K562 (cell line): ENCODE results near the gene ZEB2. TPM values are rescaled to one million over a fixed set of nuclear protein-coding genes. Genes with fewer than 3 reads are reported as not detected.
A peak's percentile ranks its signal among the peaks of the same experiment; 100 is the strongest.

Source experiments
- ADNP ChIP-seq: fragments of 200-800 bp; sonication (Bioruptor generic); IDR thresholded peaks from 2 replicates; pipeline ENCODE4 v1.6.1; 2016; ENCODE audit warnings: missing genetic modification characterization, missing compliant biosample characterization
- ARID3A ChIP-seq: IDR thresholded peaks from 2 replicates; pipeline ENCODE4 v1.6.1; 2012; ENCODE audit warnings: low read depth, low read length, improper control_type of control experiment, borderline replicate concordance
- ATF1 ChIP-seq, 2 experiments: fragments of 450-650 bp in 1 of 2; IDR thresholded peaks; 2 replicates each; pipeline ENCODE4 v1.6.1; 2016; ENCODE audit warnings: missing compliant biosample characterization in 1 of 2, missing genetic modification characterization in 1 of 2
- ATF3 ChIP-seq, 2 experiments: fragments of 450-650 bp in 1 of 2; sonication (generic) in 1 of 2; formaldehyde crosslinking in 1 of 2; IDR thresholded peaks in 1 of 2; conservative IDR thresholded peaks in 1 of 2; 2 replicates each; pipeline versions ENCODE4 v1.6.1 to v1.8.1; 2016 to 2023; ENCODE audit warnings: mild to moderate bottlenecking in 2 of 2, moderate library complexity in 2 of 2, inconsistent platforms in 1 of 2, missing genetic modification reagents in 1 of 2
- ATF7 ChIP-seq: fragments of 450-650 bp; IDR thresholded peaks from 2 replicates; pipeline ENCODE4 v1.7.1; 2014; ENCODE audit warnings: mild to moderate bottlenecking, moderate library complexity
- CCNT2 ChIP-seq: IDR thresholded peaks from 2 replicates; pipeline ENCODE4 v1.6.1; 2011; ENCODE audit warnings: borderline replicate concordance, low read depth, mild to moderate bottlenecking, moderate library complexity, mixed read lengths, low read length; ENCODE audit not compliant: insufficient read length; ENCODE audit errors: extremely low read depth
- HDAC2 ChIP-seq: fragments of 450-650 bp; IDR thresholded peaks from 2 replicates; pipeline ENCODE4 v1.6.1; 2016; ENCODE audit warnings: mild to moderate bottlenecking
- HIVEP1 ChIP-seq: fragments of 250-450 bp; sonication (Bioruptor Pico); IDR thresholded peaks from 2 replicates; pipeline ENCODE4 v1.4.0; 2020; ENCODE audit warnings: mild to moderate bottlenecking
- L3MBTL2 ChIP-seq: fragments of 450-650 bp; IDR thresholded peaks from 2 replicates; pipeline ENCODE4 v1.6.1; 2016; ENCODE audit warnings: mild to moderate bottlenecking, moderate library complexity
- MAFF ChIP-seq: IDR thresholded peaks from 2 replicates; pipeline ENCODE4 v1.6.1; 2012; ENCODE audit warnings: low read length, improper control_type of control experiment
- MAFG ChIP-seq: fragments of 450-650 bp; conservative IDR thresholded peaks from 2 replicates; pipeline ENCODE4 v1.6.1; 2016; ENCODE audit warnings: missing genetic modification characterization, missing compliant biosample characterization
- NFE2 ChIP-seq: IDR thresholded peaks from 2 replicates; pipeline ENCODE4 v1.6.1; 2014; ENCODE audit warnings: antibody characterized with exemption, low read depth
- NFE2L1 ChIP-seq: fragments of 450-650 bp; IDR thresholded peaks from 2 replicates; pipeline ENCODE4 v1.6.1; 2016; ENCODE audit warnings: missing genetic modification characterization, low read depth, mild to moderate bottlenecking, missing compliant biosample characterization, moderate library complexity, borderline replicate concordance
- PRDM10 ChIP-seq: fragments of 450-650 bp; IDR thresholded peaks from 2 replicates; pipeline ENCODE4 v1.6.1; 2018; ENCODE audit not compliant: partially characterized antibody
- ZEB2 ChIP-seq: fragments of 450-650 bp; IDR thresholded peaks from 2 replicates; pipeline ENCODE4 v1.6.1; 2016
- ZNF232 ChIP-seq: sonication (generic); formaldehyde crosslinking; IDR thresholded peaks from 2 replicates; pipeline ENCODE4 v1.8.0; 2022; ENCODE audit warnings: mild to moderate bottlenecking, missing genetic modification reagents
- ZNF282 ChIP-seq: sonication (generic); formaldehyde crosslinking; IDR thresholded peaks from 2 replicates; pipeline ENCODE4 v1.8.1; 2023; ENCODE audit warnings: missing genetic modification reagents
- polyA plus RNA-seq, 8 experiments: library from polyadenylated mRNA; depleted of rRNA in 4 of 8; stranded (reverse) in 5 of 8; unstranded in 3 of 8; fragments of >200 nt; fragmentation: Nextera tagmentation in 2 of 8; fragmentation: Illumina TruSeq in 1 of 8; extraction: Ambion mirVana in 2 of 8; extraction: Trizol in 1 of 8; gene quantifications; 2 replicates each; pipeline versions ENCODE4 v1.2.1 to v1.2.3, GENCODE V29; 2011 to 2014; ENCODE audit warnings: inconsistent platforms in 1 of 8, missing spikeins in 1 of 8
- total RNA-seq, 7 experiments: library from RNA; depleted of rRNA in 6 of 7; stranded (reverse); fragments of >200 nt in 6 of 7; fragmentation: Illumina TruSeq in 2 of 7; extraction: Trizol in 2 of 7; gene quantifications; 2 replicates each; pipeline versions ENCODE4 v1.2.1 to v1.2.3, GENCODE V29; 2011 to 2021; ENCODE audit warnings: low replicate concordance in 1 of 7

The ZEB2 gene
- total and polyA plus RNA-seq, 9 of the 15 experiments (the other 6 are each of a cell fraction or from before 2014, with no cell fraction given): 15.1 to 113 (median 72.3) TPM

- TF ChIP-seq HIVEP1 (CRISPR knock-in tag) (no peak), ZNF232 (CRISPR knock-in tag) (no peak), NFE2 (peak; percentile 80), ADNP (tag) (no peak), ATF7 (peak; percentile 36; the same call in 1 of the 2 replicates), MAFF (peak; percentile 55; the same call in 1 of the 2 replicates), ARID3A (peak; percentile 89; the same call in 1 of the 2 replicates), ATF3 (IDR thresholded peaks at IDR 0.05) (peak; percentile 72; the same call in 1 of the 2 replicates), ATF3 (CRISPR knock-in tag; conservative IDR thresholded peaks at IDR 0.05) (no peak), PRDM10 (peak; percentile 30), HDAC2 (0 out of 2 replicates have a peak, but pooled peaks have one; percentile 27), CCNT2 (peak; percentile 34), ATF1 (CRISPR knock-in tag; IDR thresholded peaks at IDR 0.05) (no peak), ATF1 (tag; IDR thresholded peaks at IDR 0.05) (peak; percentile 53), MAFG (tag) (peak; percentile 85), L3MBTL2 (no peak), NFE2L1 (tag) (no peak), ZNF282 (CRISPR knock-in tag) (no peak), ZEB2 (peak; percentile 55; the same call in 1 of the 2 replicates)
Observed at GRCh38 chr2:144553379-144553778, 33.5 kb upstream of the ZEB2 start (continued).
